Endothelial cell of umbilical vein (primary cell): Measurements from ENCODE around the gene MGST2.

Experiments
- EZH2 ChIP-seq: IDR thresholded peaks from 2 replicates; pipeline ENCODE4 v1.6.1; 2012; ENCODE audit warnings: borderline replicate concordance, low read depth, mild to moderate bottlenecking, moderate library complexity, low read length, inconsistent platforms; ENCODE audit not compliant: severe bottlenecking
- FOS ChIP-seq: IDR thresholded peaks from 2 replicates; pipeline ENCODE4 v1.6.1; 2011; ENCODE audit warnings: mild to moderate bottlenecking, low read length, moderate library complexity, borderline replicate concordance; ENCODE audit not compliant: insufficient read depth
- GATA2 ChIP-seq: IDR thresholded peaks from 2 replicates; pipeline ENCODE4 v1.7.0; 2011; ENCODE audit warnings: low read depth, mild to moderate bottlenecking, moderate library complexity, mixed read lengths, low read length; ENCODE audit not compliant: insufficient read length, insufficient read depth
- JUN ChIP-seq: IDR thresholded peaks from 2 replicates; pipeline ENCODE4 v1.6.1; 2011; ENCODE audit warnings: borderline replicate concordance, low read depth; ENCODE audit not compliant: insufficient read length, insufficient read depth
- MYC ChIP-seq: IDR thresholded peaks from one replicate; pipeline ENCODE4 v1.6.1; 2011; ENCODE audit warnings: mild to moderate bottlenecking, low read depth, low read length
- POLR2A ChIP-seq: IDR thresholded peaks from 2 replicates; pipeline ENCODE4 v1.6.1; 2012; ENCODE audit warnings: low read depth, mild to moderate bottlenecking, control low read depth, low read length
- POLR2AphosphoS5 ChIP-seq: IDR thresholded peaks from 2 replicates; pipeline ENCODE4 v1.6.1; 2012; ENCODE audit warnings: low read depth, mild to moderate bottlenecking, control low read depth, low read length, moderate library complexity; ENCODE audit not compliant: insufficient read depth
- TF ChIP-seq, protein P1 (sequence below): IDR thresholded peaks from 2 replicates; pipeline ENCODE4 v1.6.1; 2011; ENCODE audit not compliant: insufficient read depth, insufficient read length
- TF ChIP-seq, protein P2 (sequence below), 2 donors: IDR thresholded peaks; 1 replicate in 1 of 2; 2 replicates in 1 of 2; pipeline ENCODE4 v1.5.1; 2011; ENCODE audit warnings: low read length in 2 of 2, mild to moderate bottlenecking in 2 of 2, moderate library complexity in 2 of 2, control low read depth in 1 of 2, inconsistent platforms in 1 of 2, low read depth in 1 of 2; ENCODE audit not compliant: insufficient read depth in 1 of 2; ENCODE audit errors: extremely low read depth in 1 of 2

DNA sequence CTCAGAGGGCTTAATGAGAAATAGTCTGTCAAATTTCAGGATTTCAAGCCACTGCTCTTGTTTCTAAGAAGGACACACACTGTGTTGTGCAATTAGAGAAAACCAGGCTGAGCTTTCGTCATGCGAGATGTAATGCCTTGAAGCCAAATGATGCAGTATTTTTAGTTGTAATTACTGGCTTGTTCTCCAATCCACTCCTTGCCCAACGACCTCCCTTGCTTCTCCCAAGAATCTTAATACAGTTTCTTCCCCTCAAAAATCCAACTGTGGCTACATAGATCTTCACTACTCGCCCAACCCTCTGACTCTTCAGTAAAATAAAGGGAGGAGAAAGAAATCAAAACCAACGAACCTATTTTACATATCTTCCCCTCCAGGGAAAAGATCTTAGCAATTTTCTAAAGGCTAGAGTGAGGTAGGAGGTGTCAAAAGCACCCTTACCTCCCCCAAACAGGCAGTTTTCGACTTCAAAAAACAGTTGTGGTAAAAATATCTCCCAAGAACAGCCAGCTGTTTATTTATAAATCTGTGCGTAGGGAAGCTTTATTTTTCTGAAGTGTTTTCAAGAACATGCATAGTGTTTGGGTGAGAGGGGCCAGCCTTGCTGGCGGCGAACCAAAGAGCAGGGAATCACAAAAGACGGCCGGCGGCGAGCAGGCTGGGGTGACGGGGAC lies 68.7 kb downstream of the MGST2 start:
- TF ChIP-seq, protein P1, sequence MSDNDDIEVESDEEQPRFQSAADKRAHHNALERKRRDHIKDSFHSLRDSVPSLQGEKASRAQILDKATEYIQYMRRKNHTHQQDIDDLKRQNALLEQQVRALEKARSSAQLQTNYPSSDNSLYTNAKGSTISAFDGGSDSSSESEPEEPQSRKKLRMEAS = no peak
- TF ChIP-seq EZH2 = no peak
- TF ChIP-seq JUN = no peak
- TF ChIP-seq, protein P2, sequence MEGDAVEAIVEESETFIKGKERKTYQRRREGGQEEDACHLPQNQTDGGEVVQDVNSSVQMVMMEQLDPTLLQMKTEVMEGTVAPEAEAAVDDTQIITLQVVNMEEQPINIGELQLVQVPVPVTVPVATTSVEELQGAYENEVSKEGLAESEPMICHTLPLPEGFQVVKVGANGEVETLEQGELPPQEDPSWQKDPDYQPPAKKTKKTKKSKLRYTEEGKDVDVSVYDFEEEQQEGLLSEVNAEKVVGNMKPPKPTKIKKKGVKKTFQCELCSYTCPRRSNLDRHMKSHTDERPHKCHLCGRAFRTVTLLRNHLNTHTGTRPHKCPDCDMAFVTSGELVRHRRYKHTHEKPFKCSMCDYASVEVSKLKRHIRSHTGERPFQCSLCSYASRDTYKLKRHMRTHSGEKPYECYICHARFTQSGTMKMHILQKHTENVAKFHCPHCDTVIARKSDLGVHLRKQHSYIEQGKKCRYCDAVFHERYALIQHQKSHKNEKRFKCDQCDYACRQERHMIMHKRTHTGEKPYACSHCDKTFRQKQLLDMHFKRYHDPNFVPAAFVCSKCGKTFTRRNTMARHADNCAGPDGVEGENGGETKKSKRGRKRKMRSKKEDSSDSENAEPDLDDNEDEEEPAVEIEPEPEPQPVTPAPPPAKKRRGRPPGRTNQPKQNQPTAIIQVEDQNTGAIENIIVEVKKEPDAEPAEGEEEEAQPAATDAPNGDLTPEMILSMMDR (IDR thresholded peaks at IDR 0.05; ENCODE audit: extremely low read depth in 1 of 2, insufficient read depth in 1 of 2, low read depth in 1 of 2, low read length in 2 of 2) = no peak
- no peak for TF ChIP-seq POLR2AphosphoS5
- no peak for TF ChIP-seq POLR2A
- no peak for TF ChIP-seq FOS
- TF ChIP-seq MYC = no peak
- no peak for TF ChIP-seq GATA2
